HG02610 (cell line): ENCODE data around the gene GAD2.
A peak's percentile ranks its signal among the peaks of the same experiment; 100 is the strongest.
"Not testable (repeated sequence)": the region's sequence is repeated elsewhere in the genome, so short reads cannot be mapped to it uniquely, and the experiment has no call there.

Experiments
- ATAC-seq: cut with Tn5 transposase; IDR thresholded peaks from one replicate; pipeline ENCODE4 v1.9.1; 2021; ENCODE audit warnings: mild to moderate bottlenecking, moderate library complexity; ENCODE audit not compliant: unreplicated experiment

GAD2 gene

GRCh38 chr10:26314265-26315013, 97.9 kb downstream of the GAD2 start:
- ATAC-seq = no peak

GRCh38 chr10:26318672-26319071, 102.1 kb downstream of the GAD2 start:
- no peak for ATAC-seq

- ATAC-seq = no peak
Observed at GRCh38 chr10:26323219-26323618, 106.6 kb downstream of the GAD2 start.

GRCh38 chr10:26326851-26327250, 110.3 kb downstream of the GAD2 start:
- no peak for ATAC-seq

GRCh38 chr10:26327811-26328210, 111.2 kb downstream of the GAD2 start:
- no peak for ATAC-seq

- ATAC-seq = no peak
Observed at GRCh38 chr10:26331371-26331770, 114.8 kb downstream of the GAD2 start.

GRCh38 chr10:26334232-26334931, 117.8 kb downstream of the GAD2 start:
- ATAC-seq = no peak

GRCh38 chr10:26334932-26335573, 118.5 kb downstream of the GAD2 start:
- peak; percentile 87 for ATAC-seq

- ATAC-seq = peak; percentile 37
Observed at GRCh38 chr10:26335574-26336093, 119.1 kb downstream of the GAD2 start.

- ATAC-seq = no peak
Observed at GRCh38 chr10:26336979-26337378, 120.4 kb downstream of the GAD2 start.

GRCh38 chr10:26341701-26342100, 125.1 kb downstream of the GAD2 start:
- no peak for ATAC-seq

GRCh38 chr10:26348821-26349417, 132.3 kb downstream of the GAD2 start:
- not testable (repeated sequence) for ATAC-seq
